Thyroid gland (tissue), 4 donors: ENCODE results near the gene ARHGAP22.

ENCODE experiments used
- POLR2A ChIP-seq, 2 donors: fragments of 450-650 bp; IDR thresholded peaks; one replicate each; pipeline ENCODE4 v1.6.1; 2017; ENCODE audit warnings: antibody characterized with exemption in 2 of 2, mild to moderate bottlenecking in 2 of 2, moderate library complexity in 1 of 2
- TF ChIP-seq, protein P1 (sequence below), 6 experiments: fragments of 200-600 bp in 3 of 6; fragments of 450-650 bp in 3 of 6; sonication (generic) in 3 of 6; IDR thresholded peaks; one replicate each; pipeline ENCODE4 v1.5.1; 2016 to 2019; ENCODE audit warnings: antibody characterized with exemption in 6 of 6, mild to moderate bottlenecking in 2 of 6, inconsistent platforms in 1 of 6, moderate library complexity in 1 of 6

DNA sequence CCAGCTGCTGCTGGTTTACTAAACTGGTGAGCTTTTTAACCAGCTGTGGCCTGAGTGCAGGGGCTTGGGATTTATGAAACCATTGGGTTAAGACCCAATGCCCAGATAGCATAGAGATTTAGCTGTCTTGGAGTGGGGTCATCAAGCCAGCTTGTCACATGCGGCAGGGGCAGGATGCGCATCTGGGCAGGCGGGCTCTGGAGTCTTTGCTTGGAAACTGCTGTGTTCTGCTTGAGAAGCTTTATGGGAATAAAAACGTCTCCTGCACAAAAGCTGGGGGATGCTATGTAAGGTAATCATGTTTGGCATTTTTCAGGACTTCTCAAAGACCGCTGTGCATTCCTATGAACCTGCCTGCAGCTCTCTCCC, 162.1 kb downstream of the ARHGAP22 start:
- TF ChIP-seq, protein P1, sequence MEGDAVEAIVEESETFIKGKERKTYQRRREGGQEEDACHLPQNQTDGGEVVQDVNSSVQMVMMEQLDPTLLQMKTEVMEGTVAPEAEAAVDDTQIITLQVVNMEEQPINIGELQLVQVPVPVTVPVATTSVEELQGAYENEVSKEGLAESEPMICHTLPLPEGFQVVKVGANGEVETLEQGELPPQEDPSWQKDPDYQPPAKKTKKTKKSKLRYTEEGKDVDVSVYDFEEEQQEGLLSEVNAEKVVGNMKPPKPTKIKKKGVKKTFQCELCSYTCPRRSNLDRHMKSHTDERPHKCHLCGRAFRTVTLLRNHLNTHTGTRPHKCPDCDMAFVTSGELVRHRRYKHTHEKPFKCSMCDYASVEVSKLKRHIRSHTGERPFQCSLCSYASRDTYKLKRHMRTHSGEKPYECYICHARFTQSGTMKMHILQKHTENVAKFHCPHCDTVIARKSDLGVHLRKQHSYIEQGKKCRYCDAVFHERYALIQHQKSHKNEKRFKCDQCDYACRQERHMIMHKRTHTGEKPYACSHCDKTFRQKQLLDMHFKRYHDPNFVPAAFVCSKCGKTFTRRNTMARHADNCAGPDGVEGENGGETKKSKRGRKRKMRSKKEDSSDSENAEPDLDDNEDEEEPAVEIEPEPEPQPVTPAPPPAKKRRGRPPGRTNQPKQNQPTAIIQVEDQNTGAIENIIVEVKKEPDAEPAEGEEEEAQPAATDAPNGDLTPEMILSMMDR (IDR thresholded peaks at IDR 0.05) = no peak
- no peak for TF ChIP-seq POLR2A (IDR thresholded peaks at IDR 0.05)
